Loucy (cell line): ENCODE data around the gene RABGAP1.

Experiments used
- H2AFZ ChIP-seq: fragments of 200-600 bp; sonication (generic); 2 replicates; pipeline ENCODE4 v1.6.0; 2016; ENCODE audit warnings: antibody characterized with exemption, mild to moderate bottlenecking, low read length, moderate library complexity
- H3F3A ChIP-seq: fragments of 200-600 bp; 2 replicates; pipeline ENCODE4 v1.6.0; 2016; ENCODE audit warnings: antibody characterized with exemption, low read depth, mild to moderate bottlenecking
- H3K27me3 ChIP-seq: fragments of 200-600 bp; sonication (generic); 2 replicates; pipeline ENCODE4 v1.6.1; 2014; ENCODE audit warnings: low read length, mild to moderate bottlenecking; ENCODE audit not compliant: insufficient read depth, poor library complexity, severe bottlenecking
- H3K36me3 ChIP-seq: fragments of 200-600 bp; sonication (generic); 2 replicates; pipeline ENCODE4 v1.6.1; 2016; ENCODE audit warnings: low read length; ENCODE audit not compliant: insufficient read depth
- H3K4me1 ChIP-seq: fragments of 200-600 bp; sonication (generic); 2 replicates; pipeline ENCODE4 v1.5.1; 2014; ENCODE audit warnings: low read length, mild to moderate bottlenecking; ENCODE audit not compliant: insufficient read depth, poor library complexity, severe bottlenecking
- H3K4me2 ChIP-seq: fragments of 200-600 bp; sonication (generic); 2 replicates; pipeline ENCODE4 v1.6.0; 2014; ENCODE audit warnings: antibody characterized with exemption, low read length, low read depth, mild to moderate bottlenecking; ENCODE audit not compliant: poor library complexity, severe bottlenecking
- H3K4me3 ChIP-seq: fragments of 200-600 bp; sonication (generic); 2 replicates; pipeline ENCODE4 v1.5.1; 2014; ENCODE audit warnings: low read length, mild to moderate bottlenecking, mixed read lengths; ENCODE audit not compliant: poor library complexity, severe bottlenecking
- H3K79me2 ChIP-seq: fragments of 200-600 bp; sonication (generic); 2 replicates; pipeline ENCODE4 v1.6.1; 2014; ENCODE audit warnings: low read length; ENCODE audit not compliant: insufficient read depth
- H3K9ac ChIP-seq: fragments of 200-600 bp; sonication (generic); 2 replicates; pipeline ENCODE4 v1.6.0; 2014; ENCODE audit warnings: mild to moderate bottlenecking, low read depth, low read length, moderate library complexity; ENCODE audit not compliant: poor library complexity, severe bottlenecking
- H3K9me2 ChIP-seq: fragments of 200-600 bp; sonication (generic); replicated peaks from 2 replicates; pipeline ENCODE4 v1.6.1; 2016; ENCODE audit warnings: low read depth, low read length, mixed read lengths
- H3K9me3 ChIP-seq: fragments of 200-600 bp; sonication (generic); 2 replicates; pipeline ENCODE4 v1.6.1; 2014; ENCODE audit warnings: mild to moderate bottlenecking, antibody characterized with exemption, low read length, low read depth; ENCODE audit not compliant: insufficient read depth
- H4K20me1 ChIP-seq: fragments of 200-600 bp; sonication (generic); 2 replicates; pipeline ENCODE4 v1.6.0; 2014; ENCODE audit warnings: antibody characterized with exemption, low read length, mild to moderate bottlenecking; ENCODE audit not compliant: insufficient read depth, poor library complexity, severe bottlenecking
- EZH2phosphoT487 ChIP-seq: fragments of 200-600 bp; IDR thresholded peaks from 2 replicates; pipeline ENCODE4 v1.6.1; 2018; ENCODE audit warnings: antibody characterized with exemption, mild to moderate bottlenecking, moderate library complexity, borderline replicate concordance
- TF ChIP-seq, protein P1 (sequence below): fragments of 200-600 bp; sonication (generic); conservative IDR thresholded peaks from 2 replicates; pipeline ENCODE4 v1.5.1; 2014; ENCODE audit warnings: mild to moderate bottlenecking, antibody characterized with exemption, low read length

RABGAP1 gene

DNA sequence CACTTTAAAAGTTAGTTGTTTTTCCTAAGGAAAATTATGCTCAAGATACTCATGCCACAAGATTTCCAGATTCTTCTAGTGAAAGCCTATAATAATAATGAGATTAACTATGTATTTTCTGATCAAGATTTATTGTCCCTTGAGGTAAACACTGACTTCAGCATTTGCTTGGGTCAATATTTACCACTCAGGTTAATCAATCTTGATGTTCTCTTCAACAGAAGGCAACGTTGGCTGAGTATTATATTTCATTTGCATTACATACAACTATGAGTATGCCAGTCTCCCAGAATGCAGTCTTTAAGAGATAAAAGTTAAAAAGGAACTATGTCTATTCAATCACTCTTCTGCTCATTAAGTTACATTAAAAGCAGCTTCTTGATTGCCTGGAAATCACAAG is 208.2 kb downstream of the RABGAP1 start:
- TF ChIP-seq, protein P1, sequence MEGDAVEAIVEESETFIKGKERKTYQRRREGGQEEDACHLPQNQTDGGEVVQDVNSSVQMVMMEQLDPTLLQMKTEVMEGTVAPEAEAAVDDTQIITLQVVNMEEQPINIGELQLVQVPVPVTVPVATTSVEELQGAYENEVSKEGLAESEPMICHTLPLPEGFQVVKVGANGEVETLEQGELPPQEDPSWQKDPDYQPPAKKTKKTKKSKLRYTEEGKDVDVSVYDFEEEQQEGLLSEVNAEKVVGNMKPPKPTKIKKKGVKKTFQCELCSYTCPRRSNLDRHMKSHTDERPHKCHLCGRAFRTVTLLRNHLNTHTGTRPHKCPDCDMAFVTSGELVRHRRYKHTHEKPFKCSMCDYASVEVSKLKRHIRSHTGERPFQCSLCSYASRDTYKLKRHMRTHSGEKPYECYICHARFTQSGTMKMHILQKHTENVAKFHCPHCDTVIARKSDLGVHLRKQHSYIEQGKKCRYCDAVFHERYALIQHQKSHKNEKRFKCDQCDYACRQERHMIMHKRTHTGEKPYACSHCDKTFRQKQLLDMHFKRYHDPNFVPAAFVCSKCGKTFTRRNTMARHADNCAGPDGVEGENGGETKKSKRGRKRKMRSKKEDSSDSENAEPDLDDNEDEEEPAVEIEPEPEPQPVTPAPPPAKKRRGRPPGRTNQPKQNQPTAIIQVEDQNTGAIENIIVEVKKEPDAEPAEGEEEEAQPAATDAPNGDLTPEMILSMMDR: no peak
- TF ChIP-seq EZH2phosphoT487: no peak
- Histone ChIP-seq H3K9ac (no peak overlapping the region), H3K4me1 (no peaks in the 10 kb centered on the region)

GRCh38 chr9:123150708-123151503 is 210.1 kb downstream of the RABGAP1 start:
- Histone ChIP-seq H2AFZ (no peak overlapping the region), H3K9ac (no peak overlapping the region), H3K9me3 (no peaks in the 10 kb centered on the region), H3K4me1 (no peaks in the 10 kb centered on the region), H3F3A (no peaks in the 10 kb centered on the region), H3K9me2 (no peaks in the 10 kb centered on the region), H3K79me2 (no peaks in the 10 kb centered on the region), H3K36me3 (peaks cover 41% of the 10 kb centered on the region; the same call in 1 of the 2 replicates), H3K4me3 (no peak overlapping the region), H4K20me1 (no peaks in the 10 kb centered on the region), H3K27me3 (no peaks in the 10 kb centered on the region), H3K4me2 (no peak overlapping the region)
- TF ChIP-seq, protein P1: no peak
- no peak for TF ChIP-seq EZH2phosphoT487

More for the DNA sequence above, 208.2 kb downstream of the RABGAP1 start:
- H3K9me2 ChIP-seq: no peaks in the 10 kb centered on the region
- H2AFZ ChIP-seq: no peak overlapping the region
- H4K20me1 ChIP-seq: no peaks in the 10 kb centered on the region
- no peaks in the 10 kb centered on the region for H3K9me3 ChIP-seq
- H3F3A ChIP-seq: no peaks in the 10 kb centered on the region
- peaks cover 35% of the 10 kb centered on the region; the same call in 1 of the 2 replicates for H3K36me3 ChIP-seq
- H3K4me2 ChIP-seq: no peak overlapping the region
- H3K79me2 ChIP-seq: no peaks in the 10 kb centered on the region
- no peak overlapping the region for H3K4me3 ChIP-seq
- no peaks in the 10 kb centered on the region for H3K27me3 ChIP-seq
